SK-N-SH (cell line): Measurements from ENCODE around the gene FRMD1. TPM values are rescaled to one million over a fixed set of nuclear protein-coding genes. Genes with fewer than 3 reads are reported as not detected.

Experiments used
- CTCF ChIA-PET: fragments of 300-600, 350-600 bp; formaldehyde crosslinking; extraction: SDS; loops from one replicate; lab custom pipeline; 2021; lab: Yijun Ruan, JAX
- POLR2A ChIA-PET: fragments of 350-600 bp; sonication (Branson Sonifier 250); formaldehyde crosslinking; extraction: SDS; loops from one replicate; lab custom pipeline; 2020; ENCODE audit warnings: antibody characterized with exemption, inconsistent platforms; lab: Yijun Ruan, JAX
- DNase-seq: peaks from one replicate; pipeline ENCODE4 v3.0.0; 2012
- H2AFZ ChIP-seq: fragments of 200-600 bp; sonication (generic); 2 replicates; pipeline ENCODE4 v1.8.1; 2016; ENCODE audit warnings: antibody characterized with exemption, mild to moderate bottlenecking, low read depth
- H3F3A ChIP-seq: fragments of 200-600 bp; sonication (generic); replicated peaks from 2 replicates; pipeline ENCODE3; 2016; ENCODE audit warnings: antibody characterized with exemption, mild to moderate bottlenecking; ENCODE audit not compliant: insufficient read depth
- H3K27ac ChIP-seq, 2 experiments: fragments of 200-500 bp in 1 of 2; fragments of 200-600 bp in 1 of 2; sonication (Bioruptor generic) in 1 of 2; sonication (generic), shearing (Covaris generic) in 1 of 2; 2 replicates each; pipeline versions ENCODE4 v1.5.1 to v1.6.1; 2014 to 2016; ENCODE audit warnings: low read depth in 2 of 2, inconsistent platforms in 1 of 2, low read length in 1 of 2, mild to moderate bottlenecking in 1 of 2, mixed read lengths in 1 of 2
- H3K27me3 ChIP-seq: fragments of 200-600 bp; sonication (generic), shearing (Covaris generic); 2 replicates; pipeline ENCODE4 v1.6.1; 2016; ENCODE audit warnings: mixed run types; ENCODE audit not compliant: insufficient read depth
- H3K36me3 ChIP-seq, 2 experiments: fragments of 200-500 bp in 1 of 2; fragments of 200-600 bp in 1 of 2; sonication (Bioruptor generic) in 1 of 2; sonication (generic) in 1 of 2; replicated peaks in 1 of 2; 2 replicates each; pipeline versions ENCODE3 to v1.5.1; 2014 to 2016; ENCODE audit warnings: low read length in 1 of 2, mild to moderate bottlenecking in 1 of 2; ENCODE audit not compliant: insufficient read depth in 2 of 2, control insufficient read depth in 1 of 2
- H3K4me1 ChIP-seq, 2 experiments: fragments of 200-500 bp in 1 of 2; fragments of 200-600 bp in 1 of 2; sonication (Bioruptor generic) in 1 of 2; sonication (generic), shearing (Covaris generic) in 1 of 2; 2 replicates each; pipeline versions ENCODE4 v1.5.1 to v1.6.1; 2014 to 2016; ENCODE audit warnings: low read depth in 1 of 2, low read length in 1 of 2, mixed run types in 1 of 2; ENCODE audit not compliant: insufficient read depth in 2 of 2, control insufficient read depth in 1 of 2
- H3K4me2 ChIP-seq: fragments of 200-600 bp; sonication (generic), shearing (Covaris generic); 2 replicates; pipeline ENCODE4 v1.6.1; 2017; ENCODE audit warnings: mixed run types
- H3K4me3 ChIP-seq, 2 experiments: fragments of 200-500 bp in 1 of 2; fragments of 200-600 bp in 1 of 2; sonication (Bioruptor generic) in 1 of 2; sonication (generic), shearing (Covaris generic) in 1 of 2; 2 replicates each; pipeline versions ENCODE4 v1.5.1 to v1.8.1; 2014 to 2016; ENCODE audit warnings: low read depth in 2 of 2, inconsistent platforms in 1 of 2, low read length in 1 of 2, mild to moderate bottlenecking in 1 of 2, mixed read lengths in 1 of 2, moderate library complexity in 1 of 2
- H3K79me2 ChIP-seq: fragments of 200-600 bp; sonication (generic); 2 replicates; pipeline ENCODE4 v1.8.1; 2017; ENCODE audit warnings: mild to moderate bottlenecking; ENCODE audit not compliant: insufficient read depth
- H3K9ac ChIP-seq: fragments of 200-600 bp; sonication (generic); 2 replicates; pipeline ENCODE4 v1.6.1; 2017; ENCODE audit warnings: mixed run types
- H3K9me2 ChIP-seq: fragments of 200-600 bp; sonication (generic); 2 replicates; pipeline ENCODE4 v1.6.1; 2017; ENCODE audit warnings: mixed run types
- H3K9me3 ChIP-seq: fragments of 200-600 bp; sonication (generic); 2 replicates; pipeline ENCODE4 v1.6.1; 2017; ENCODE audit warnings: mixed run types, mild to moderate bottlenecking, moderate library complexity
- H4K20me1 ChIP-seq: fragments of 200-600 bp; sonication (generic); 2 replicates; pipeline ENCODE4 v1.6.1; 2017; ENCODE audit warnings: mild to moderate bottlenecking, mixed run types; ENCODE audit not compliant: insufficient read depth
- EP300 ChIP-seq, 2 experiments: IDR thresholded peaks; 2 replicates each; pipeline versions ENCODE4 v1.4.0 to v1.6.1; 2012; ENCODE audit warnings: borderline replicate concordance in 1 of 2, low read depth in 1 of 2, low read length in 1 of 2
- FOSL2 ChIP-seq: IDR thresholded peaks from 2 replicates; pipeline ENCODE4 v1.4.0; 2012; ENCODE audit warnings: low read depth, mild to moderate bottlenecking, moderate library complexity, borderline replicate concordance
- FOXJ3 ChIP-seq: sonication (generic); formaldehyde crosslinking; IDR thresholded peaks from 2 replicates; pipeline ENCODE4 v1.5.1; 2020; ENCODE audit warnings: mild to moderate bottlenecking, missing genetic modification reagents
- GABPA ChIP-seq: IDR thresholded peaks from 2 replicates; pipeline ENCODE4 v1.4.0; 2012; ENCODE audit warnings: low read depth, mild to moderate bottlenecking
- GATA2 ChIP-seq: sonication (generic); formaldehyde crosslinking; IDR thresholded peaks from 2 replicates; pipeline ENCODE4 v1.5.0; 2020; ENCODE audit warnings: mild to moderate bottlenecking, missing genetic modification reagents
- ZBTB33 ChIP-seq: IDR thresholded peaks from 2 replicates; pipeline ENCODE4 v1.4.0; 2012; ENCODE audit warnings: low read depth, borderline replicate concordance
- WGBS: methylation state at CpG from one replicate; pipeline ENCODE4 v1.1.6; 2017; ENCODE audit warnings: low lambda C conversion rate; 5-methylcytosine and 5-hydroxymethylcytosine counted together
- polyA plus RNA-seq, 3 experiments: library from polyadenylated mRNA; depleted of rRNA; stranded (reverse); fragments of >200 nt; gene quantifications; 2 replicates each; pipeline ENCODE4 v1.2.3, GENCODE V29; 2012

The FRMD1 gene
- polyA plus RNA-seq, 1 of the 3 experiments (the other 2 are of a cell fraction), result not detected

GRCh38 chr6:168022488-168023321, 56.3 kb downstream of the FRMD1 start:
- H3K27me3 ChIP-seq, result no peaks in the 10 kb centered on the region
- H4K20me1 ChIP-seq, result no peaks in the 10 kb centered on the region
- CTCF ChIA-PET, result no interaction called here
- DNase-seq, result no peak
- no peaks in the 10 kb centered on the region for H3K36me3 ChIP-seq
- no peak overlapping the region for H2AFZ ChIP-seq
- H3K4me2 ChIP-seq, result no peak overlapping the region
- H3K9me2 ChIP-seq, result no peaks in the 10 kb centered on the region
- H3F3A ChIP-seq, result no peaks in the 10 kb centered on the region
- no peak for TF ChIP-seq GABPA
- no peak for TF ChIP-seq EP300 (IDR thresholded peaks at IDR 0.05; ENCODE audit: borderline replicate concordance in 1 of 2, low read depth in 1 of 2, low read length in 1 of 2)
- H3K27ac ChIP-seq, result no peak overlapping the region
- H3K9me3 ChIP-seq, result no peaks in the 10 kb centered on the region
- WGBS, result 45% methylated on average over 7 of the region's 7 CpGs
- POLR2A ChIA-PET, result no interaction called here
- no peaks in the 10 kb centered on the region for H3K4me1 ChIP-seq
- H3K79me2 ChIP-seq, result no peaks in the 10 kb centered on the region
- H3K4me3 ChIP-seq, result no peak overlapping the region
- H3K9ac ChIP-seq, result no peak overlapping the region

- no peaks in the 10 kb centered on the region for H3K27me3 ChIP-seq
- H4K20me1 ChIP-seq, result no peaks in the 10 kb centered on the region
- no peak overlapping the region for H3K4me2 ChIP-seq
- no peaks in the 10 kb centered on the region for H3K79me2 ChIP-seq
- H3K9ac ChIP-seq, result no peak overlapping the region
- POLR2A ChIA-PET, result no interaction called here
- H3K9me3 ChIP-seq, result no peaks in the 10 kb centered on the region
- CTCF ChIA-PET, result no interaction called here
- peak; percentile 49; the same call in 1 of the 2 replicates for TF ChIP-seq GATA2 (CRISPR knock-in tag)
- TF ChIP-seq EP300 (IDR thresholded peaks at IDR 0.05; ENCODE audit: borderline replicate concordance in 1 of 2, low read depth in 1 of 2, low read length in 1 of 2), result no peak
- TF ChIP-seq, all 33 proteins: peak for 1
- H3K4me3 ChIP-seq, result no peak overlapping the region
- no peaks in the 10 kb centered on the region for H3K4me1 ChIP-seq
- H3K9me2 ChIP-seq, result no peaks in the 10 kb centered on the region
- no peak overlapping the region for H2AFZ ChIP-seq
- 20% methylated on average over 5 of the region's 5 CpGs for WGBS
- H3K36me3 ChIP-seq, result no peaks in the 10 kb centered on the region
- no peak overlapping the region for H3K27ac ChIP-seq
- no peak for DNase-seq
- H3F3A ChIP-seq, result no peaks in the 10 kb centered on the region
Observed at GRCh38 chr6:168021581-168021980, 57.4 kb downstream of the FRMD1 start.

- DNase-seq, result no peak
- Histone ChIP-seq H2AFZ (no peak overlapping the region), H3K4me1 (no peaks in the 10 kb centered on the region), H3K9me2 (no peaks in the 10 kb centered on the region), H3K4me3 (no peak overlapping the region), H3K9me3 (no peaks in the 10 kb centered on the region), H3K27ac (no peak overlapping the region), H3K4me2 (no peak overlapping the region), H3K27me3 (no peaks in the 10 kb centered on the region), H4K20me1 (no peaks in the 10 kb centered on the region), H3K79me2 (no peaks in the 10 kb centered on the region), H3K9ac (no peak overlapping the region), H3K36me3 (no peaks in the 10 kb centered on the region), H3F3A (no peaks in the 10 kb centered on the region)
- CTCF ChIA-PET, result interaction anchor here (0.8 kb wide), 1 partner anchor 12 kb away, joined by 4 read pairs; no protein-coding TSS in a partner anchor
- POLR2A ChIA-PET, result no interaction called here
- TF ChIP-seq ZBTB33 (no peak), EP300 (IDR thresholded peaks at IDR 0.05; ENCODE audit: borderline replicate concordance in 1 of 2, low read depth in 1 of 2, low read length in 1 of 2) (no peak), FOSL2 (no peak), FOXJ3 (no peak)
- WGBS, result 56% methylated on average over 8 of the region's 8 CpGs
Observed at GRCh38 chr6:168020242-168020641, 58.8 kb downstream of the FRMD1 start.
